GM10266 (cell line): ENCODE measurements around the gene DNASE1L1.
"Not testable (repeated sequence)": the region's sequence is repeated elsewhere in the genome, so short reads cannot be mapped to it uniquely, and the experiment has no call there.

Experiments used
- DNase-seq: peaks from one replicate; pipeline ENCODE4 v3.0.0; 2012; ENCODE audit errors: extremely low spot score
- CTCF ChIP-seq: IDR thresholded peaks from 2 replicates; pipeline ENCODE4 v1.5.1; 2012; ENCODE audit warnings: mild to moderate bottlenecking, low read depth; ENCODE audit not compliant: control insufficient read depth, insufficient read depth; ENCODE audit errors: missing control alignments

Gene DNASE1L1

GRCh38 chrX:154403858-154404257, 5.2 kb downstream of the DNASE1L1 start:
- DNase-seq: no peak
- TF ChIP-seq CTCF: no peak

DNA sequence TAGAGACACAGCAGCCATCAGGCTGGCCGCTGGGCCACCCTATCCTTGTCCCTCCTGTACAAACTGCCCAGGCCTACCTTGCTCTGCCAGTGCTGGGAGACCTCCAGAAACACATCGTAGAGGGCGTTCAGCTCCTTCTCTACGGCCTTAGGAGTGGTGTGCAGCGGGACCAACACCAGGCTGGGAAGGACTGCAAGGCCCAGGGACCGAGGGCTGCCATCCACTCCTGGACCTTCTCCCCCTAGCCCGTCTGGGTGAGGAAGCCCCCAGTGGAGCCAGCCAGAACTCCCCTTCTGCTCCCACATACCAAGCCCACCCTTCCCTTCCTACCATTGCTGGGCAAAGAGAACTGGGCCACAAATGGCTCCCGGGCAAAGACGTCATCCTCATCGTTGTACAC, 5.9 kb downstream of the DNASE1L1 start:
- no peak for TF ChIP-seq CTCF
- DNase-seq: no peak

- DNase-seq: no peak
- TF ChIP-seq CTCF: no peak
Measured at GRCh38 chrX:154402622-154403127, 6.4 kb downstream of the DNASE1L1 start.

- TF ChIP-seq CTCF: no peak
- DNase-seq: no peak
Measured at GRCh38 chrX:154401918-154402621, 7.0 kb downstream of the DNASE1L1 start.

DNA sequence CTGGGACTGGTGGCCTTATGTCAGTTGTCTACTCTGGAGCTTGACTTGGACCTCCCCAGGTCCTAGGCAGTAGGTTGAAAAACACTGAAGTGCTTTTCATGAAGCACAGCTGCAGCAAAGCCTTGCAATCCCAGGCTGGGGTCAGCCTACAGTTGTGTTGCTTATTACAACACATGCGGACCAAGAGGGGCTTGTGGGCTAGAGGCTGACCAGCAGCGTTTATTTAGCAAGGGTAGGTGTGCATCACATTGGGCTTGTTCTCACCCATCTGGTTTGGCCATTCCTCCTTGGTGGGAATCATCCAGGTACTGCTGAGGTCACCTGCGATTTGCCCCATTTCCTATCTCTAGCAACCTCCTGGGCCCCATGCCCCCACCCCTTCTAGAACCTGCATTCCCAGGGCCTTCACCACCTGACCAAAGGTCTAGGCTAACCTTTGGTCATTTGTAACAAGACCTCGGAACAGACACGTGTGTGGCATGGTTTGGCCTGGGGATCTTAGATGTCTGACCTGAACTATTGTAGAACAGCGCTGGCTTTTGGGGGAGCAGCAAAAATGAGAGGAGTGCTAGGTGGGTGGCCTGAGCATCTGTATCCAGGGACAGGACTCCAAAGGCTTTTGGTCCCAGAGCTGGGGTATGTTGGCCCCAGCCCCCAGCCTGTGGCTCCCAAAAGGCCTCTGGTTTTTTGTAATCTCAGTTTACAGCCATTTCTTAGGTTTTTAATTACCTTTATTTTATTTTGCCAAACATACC, 7.8 kb downstream of the DNASE1L1 start:
- no peak for TF ChIP-seq CTCF
- no peak for DNase-seq

DNA sequence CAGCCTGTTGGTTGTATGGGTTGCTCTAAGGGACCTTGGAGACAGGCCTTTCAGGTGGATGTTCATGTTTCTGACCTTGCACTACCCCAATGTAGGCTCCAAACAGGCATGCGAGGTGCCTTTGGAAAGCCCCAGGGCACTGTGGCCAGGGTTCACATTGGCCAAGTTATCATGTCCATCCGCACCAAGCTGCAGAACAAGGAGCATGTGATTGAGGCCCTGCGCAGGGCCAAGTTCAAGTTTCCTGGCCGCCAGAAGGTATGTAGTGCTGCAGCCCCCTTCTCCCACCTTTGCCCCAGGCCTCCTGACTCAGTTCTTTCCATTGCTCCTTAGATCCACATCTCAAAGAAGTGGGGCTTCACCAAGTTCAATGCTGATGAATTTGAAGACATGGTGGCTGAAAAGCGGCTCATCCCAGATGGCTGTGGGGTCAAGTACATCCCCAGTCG, 8.7 kb downstream of the DNASE1L1 start:
- DNase-seq: not testable (repeated sequence)

DNA sequence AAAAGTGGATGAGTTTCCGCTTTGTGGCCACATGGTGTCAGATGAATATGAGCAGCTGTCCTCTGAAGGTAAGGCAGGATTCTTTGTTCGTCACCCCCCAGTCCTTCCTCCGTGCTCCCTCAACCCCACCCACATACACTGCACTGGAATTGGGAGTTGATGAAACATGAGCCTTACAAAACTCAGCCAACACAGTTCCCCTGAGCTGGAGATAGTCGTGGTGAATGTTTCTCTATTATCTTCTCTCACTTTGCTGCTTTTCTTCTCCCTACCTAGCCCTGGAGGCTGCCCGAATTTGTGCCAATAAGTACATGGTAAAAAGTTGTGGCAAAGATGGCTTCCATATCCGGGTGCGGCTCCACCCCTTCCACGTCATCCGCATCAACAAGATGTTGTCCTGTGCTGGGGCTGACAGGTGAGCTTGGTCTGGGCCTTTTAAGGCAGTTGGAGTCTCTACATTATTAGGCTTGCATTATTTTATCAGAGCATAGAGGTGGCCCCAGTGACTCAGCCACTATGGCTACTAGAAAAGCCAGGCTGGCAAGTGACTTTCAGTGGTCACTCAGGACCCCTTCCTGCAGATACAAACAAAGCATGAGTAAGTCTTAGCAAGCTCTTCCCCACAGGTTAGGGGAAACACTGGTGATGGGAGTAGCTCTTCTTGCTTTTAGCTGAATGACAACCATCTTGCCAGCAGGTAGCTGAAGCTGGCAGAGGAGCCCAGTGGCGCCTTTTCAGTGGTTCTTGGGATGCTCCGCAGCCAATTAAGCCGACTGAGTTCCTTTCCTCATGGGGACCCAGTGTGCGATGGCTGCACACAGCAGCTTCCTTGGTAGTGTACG, 9.3 kb downstream of the DNASE1L1 start:
- TF ChIP-seq CTCF: no peak
- DNase-seq: no peak
